Measurements from ENCODE around the gene UNCX. TPM values are rescaled to one million over a fixed set of nuclear protein-coding genes. Genes with fewer than 3 reads are reported as not detected.

The UNCX gene
- total and polyA plus RNA-seq, 2 experiments from 2014 or later: not detected

DNA sequence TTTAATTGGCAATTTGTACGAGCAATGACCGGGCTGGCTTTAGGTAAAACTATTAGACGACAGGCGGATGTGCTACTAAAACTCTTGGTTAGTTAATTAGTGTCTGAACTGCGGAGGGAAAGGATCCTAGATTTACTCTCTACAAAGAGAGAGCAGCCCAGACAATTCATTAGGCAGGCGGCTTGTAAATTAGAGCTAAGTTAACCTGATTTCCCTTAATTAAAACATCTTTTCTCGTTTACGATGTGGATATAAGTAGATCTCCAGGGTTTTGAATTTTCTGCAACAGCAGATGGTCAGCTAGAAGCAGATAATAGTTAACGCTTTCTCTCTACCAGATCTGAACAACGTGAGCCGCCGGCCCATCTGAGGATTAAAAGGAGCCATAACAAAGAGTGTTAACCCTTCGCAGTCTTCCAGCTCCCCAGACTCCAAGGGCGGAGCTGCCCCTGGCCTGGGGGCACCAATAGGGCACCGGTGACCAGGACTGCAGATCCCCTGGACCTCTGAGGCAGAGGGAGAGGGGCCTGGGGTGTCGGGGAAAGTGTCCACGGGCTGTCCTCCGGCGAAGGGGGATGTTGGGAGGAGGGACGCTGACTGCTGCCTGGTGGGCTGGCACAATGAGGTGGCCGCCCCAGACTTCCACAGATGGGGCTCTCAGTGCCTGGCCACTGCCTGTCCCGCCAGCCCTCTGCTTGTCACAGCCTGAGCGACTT is 6.3 kb upstream of the UNCX start:
- H3K4me3 Mint-ChIP-seq: peak overlapping the region; percentile 38
- peak overlapping the region; percentile 73 for H3K4me2 ChIP-seq

DNA sequence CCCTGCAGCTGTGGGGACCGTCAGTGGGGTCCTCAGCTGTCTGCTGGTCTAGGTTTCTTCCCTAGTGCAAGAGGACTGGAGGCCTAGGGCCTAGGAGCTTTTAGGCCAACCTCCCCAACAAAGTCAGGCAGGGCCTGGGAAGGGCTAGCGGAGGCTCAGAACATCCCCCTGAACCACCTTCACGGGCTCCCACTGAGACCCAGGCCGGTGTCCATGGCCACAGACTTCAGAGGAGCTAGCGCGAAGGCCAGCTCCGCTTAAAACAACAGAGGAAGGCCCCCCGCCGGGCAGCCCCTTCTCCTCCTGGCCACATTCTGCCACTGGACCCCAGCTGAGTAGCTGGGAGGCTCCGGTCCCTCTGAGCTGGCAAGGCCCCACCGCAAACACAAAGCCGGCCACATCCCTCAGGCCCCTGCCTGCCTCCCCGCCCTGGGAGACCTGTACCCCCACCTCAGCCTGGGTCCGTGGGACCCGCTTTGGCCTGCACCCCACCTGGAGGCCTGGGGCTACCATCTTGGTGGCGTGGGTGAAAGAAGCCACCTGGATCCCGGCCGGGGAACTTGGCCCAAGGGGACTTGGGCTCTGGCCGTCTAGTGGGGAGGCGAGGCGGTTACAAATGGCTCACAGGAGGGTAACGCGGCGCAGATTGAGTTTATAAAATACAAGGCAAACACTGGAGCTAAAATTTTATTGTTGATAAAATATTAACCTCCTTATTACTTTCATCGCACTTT is 5.4 kb upstream of the UNCX start:
- peaks cover 92% of the 10 kb centered on the region for H3K27me3 Mint-ChIP-seq (ENCODE audit: insufficient read depth, low read depth, poor library complexity)
- H3K36me3 Mint-ChIP-seq (ENCODE audit: low read depth): no peaks in the 10 kb centered on the region; the same call in 2 of the 3 replicates
- TF ChIP-seq EZH2 (IDR thresholded peaks at IDR 0.05; ENCODE audit: low read depth, unreplicated experiment) (peak; percentile 80), ZNF114 (CRISPR knock-in tag; IDR thresholded peaks at IDR 0.05) (no peak)
- TF ChIP-seq, protein P1, sequence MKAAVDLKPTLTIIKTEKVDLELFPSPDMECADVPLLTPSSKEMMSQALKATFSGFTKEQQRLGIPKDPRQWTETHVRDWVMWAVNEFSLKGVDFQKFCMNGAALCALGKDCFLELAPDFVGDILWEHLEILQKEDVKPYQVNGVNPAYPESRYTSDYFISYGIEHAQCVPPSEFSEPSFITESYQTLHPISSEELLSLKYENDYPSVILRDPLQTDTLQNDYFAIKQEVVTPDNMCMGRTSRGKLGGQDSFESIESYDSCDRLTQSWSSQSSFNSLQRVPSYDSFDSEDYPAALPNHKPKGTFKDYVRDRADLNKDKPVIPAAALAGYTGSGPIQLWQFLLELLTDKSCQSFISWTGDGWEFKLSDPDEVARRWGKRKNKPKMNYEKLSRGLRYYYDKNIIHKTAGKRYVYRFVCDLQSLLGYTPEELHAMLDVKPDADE (IDR thresholded peaks at IDR 0.05): no peak
- TF ChIP-seq, protein P2, sequence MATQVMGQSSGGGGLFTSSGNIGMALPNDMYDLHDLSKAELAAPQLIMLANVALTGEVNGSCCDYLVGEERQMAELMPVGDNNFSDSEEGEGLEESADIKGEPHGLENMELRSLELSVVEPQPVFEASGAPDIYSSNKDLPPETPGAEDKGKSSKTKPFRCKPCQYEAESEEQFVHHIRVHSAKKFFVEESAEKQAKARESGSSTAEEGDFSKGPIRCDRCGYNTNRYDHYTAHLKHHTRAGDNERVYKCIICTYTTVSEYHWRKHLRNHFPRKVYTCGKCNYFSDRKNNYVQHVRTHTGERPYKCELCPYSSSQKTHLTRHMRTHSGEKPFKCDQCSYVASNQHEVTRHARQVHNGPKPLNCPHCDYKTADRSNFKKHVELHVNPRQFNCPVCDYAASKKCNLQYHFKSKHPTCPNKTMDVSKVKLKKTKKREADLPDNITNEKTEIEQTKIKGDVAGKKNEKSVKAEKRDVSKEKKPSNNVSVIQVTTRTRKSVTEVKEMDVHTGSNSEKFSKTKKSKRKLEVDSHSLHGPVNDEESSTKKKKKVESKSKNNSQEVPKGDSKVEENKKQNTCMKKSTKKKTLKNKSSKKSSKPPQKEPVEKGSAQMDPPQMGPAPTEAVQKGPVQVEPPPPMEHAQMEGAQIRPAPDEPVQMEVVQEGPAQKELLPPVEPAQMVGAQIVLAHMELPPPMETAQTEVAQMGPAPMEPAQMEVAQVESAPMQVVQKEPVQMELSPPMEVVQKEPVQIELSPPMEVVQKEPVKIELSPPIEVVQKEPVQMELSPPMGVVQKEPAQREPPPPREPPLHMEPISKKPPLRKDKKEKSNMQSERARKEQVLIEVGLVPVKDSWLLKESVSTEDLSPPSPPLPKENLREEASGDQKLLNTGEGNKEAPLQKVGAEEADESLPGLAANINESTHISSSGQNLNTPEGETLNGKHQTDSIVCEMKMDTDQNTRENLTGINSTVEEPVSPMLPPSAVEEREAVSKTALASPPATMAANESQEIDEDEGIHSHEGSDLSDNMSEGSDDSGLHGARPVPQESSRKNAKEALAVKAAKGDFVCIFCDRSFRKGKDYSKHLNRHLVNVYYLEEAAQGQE (IDR thresholded peaks at IDR 0.05; ENCODE audit: unreplicated experiment): no peak
- Histone ChIP-seq H3K27ac (ENCODE audit: low read depth) (no peak overlapping the region), H3K27me3 (ENCODE audit: insufficient read depth) (peaks cover 93% of the 10 kb centered on the region), H2AFZ (no peak overlapping the region), H3K79me2 (replicated peaks; ENCODE audit: insufficient read depth) (no peaks in the 10 kb centered on the region), H4K20me1 (replicated peaks; ENCODE audit: insufficient read depth) (0 out of 2 replicates have a peak, but pooled peaks cover 22% of the 10 kb centered on the region), H3K9me2 (ENCODE audit: insufficient read depth) (no peaks in the 10 kb centered on the region), H3K4me2 (peak overlapping the region; percentile 73), H3K4me3 (peak overlapping the region; percentile 45; the same call in 1 of the 2 replicates), H3F3A (replicated peaks; ENCODE audit: low read depth) (peaks cover 13% of the 10 kb centered on the region), H3K36me3 (ENCODE audit: insufficient read depth) (no peaks in the 10 kb centered on the region), H3K4me1 (ENCODE audit: insufficient read depth) (peaks cover 59% of the 10 kb centered on the region)
- peak; percentile 4 for ATAC-seq
- no peaks in the 10 kb centered on the region; the same call in none of the 3 replicates for H3K9me3 Mint-ChIP-seq
- DNase-seq (ENCODE audit: low spot score): peak; percentile 55
- H3K4me3 Mint-ChIP-seq: peak overlapping the region; percentile 58; the same call in 1 of the 3 replicates
- peaks cover 43% of the 10 kb centered on the region for H3K4me1 Mint-ChIP-seq
- no peak overlapping the region for H3K27ac Mint-ChIP-seq

More for the DNA sequence above, 6.3 kb upstream of the UNCX start:
- Histone ChIP-seq H3K9me2 (ENCODE audit: insufficient read depth) (no peaks in the 10 kb centered on the region), H3K79me2 (replicated peaks; ENCODE audit: insufficient read depth) (no peaks in the 10 kb centered on the region), H2AFZ (no peak overlapping the region), H3K4me1 (ENCODE audit: insufficient read depth) (peaks cover 51% of the 10 kb centered on the region), H3K27me3 (ENCODE audit: insufficient read depth) (peaks cover 93% of the 10 kb centered on the region), H3F3A (replicated peaks; ENCODE audit: low read depth) (peaks cover 11% of the 10 kb centered on the region), H4K20me1 (replicated peaks; ENCODE audit: insufficient read depth) (0 out of 2 replicates have a peak, but pooled peaks cover 19% of the 10 kb centered on the region), H3K36me3 (ENCODE audit: insufficient read depth) (no peaks in the 10 kb centered on the region), H3K4me3 (peak overlapping the region; percentile 45), H3K27ac (ENCODE audit: low read depth) (no peak overlapping the region)
- TF ChIP-seq STAT1 (IDR thresholded peaks at IDR 0.05; ENCODE audit: unreplicated experiment) (no peak), EZH2 (IDR thresholded peaks at IDR 0.05; ENCODE audit: low read depth, unreplicated experiment) (peak; percentile 43), EZH2phosphoT487 (IDR thresholded peaks at IDR 0.05; ENCODE audit: unreplicated experiment) (no peak), NANOG (IDR thresholded peaks at IDR 0.05; ENCODE audit: borderline replicate concordance) (no peak), CREB1 (CRISPR knock-in tag; IDR thresholded peaks at IDR 0.05; ENCODE audit: low read depth) (no peak)
- Mint-ChIP-seq H3K4me1 (peaks cover 36% of the 10 kb centered on the region), H3K27me3 (ENCODE audit: insufficient read depth, low read depth, poor library complexity) (peaks cover 92% of the 10 kb centered on the region), H3K27ac (no peak overlapping the region), H3K9me3 (no peaks in the 10 kb centered on the region; the same call in 2 of the 3 replicates), H3K36me3 (ENCODE audit: low read depth) (no peaks in the 10 kb centered on the region)
- ATAC-seq (peak; percentile 9), DNase-seq (ENCODE audit: low spot score) (peak; percentile 71)
